GM18508 (cell line): ENCODE data around the gene EDNRA.

Experiments
- ATAC-seq: cut with Tn5 transposase; IDR thresholded peaks from one replicate; pipeline ENCODE4 v1.9.1; 2021; ENCODE audit warnings: moderate number of reproducible peaks; ENCODE audit not compliant: insufficient read depth, unreplicated experiment

Gene EDNRA

GRCh38 chr4:147583876-147584275 is 103.0 kb downstream of the EDNRA start:
- no peak for ATAC-seq

GRCh38 chr4:147586032-147586431 is 105.1 kb downstream of the EDNRA start:
- no peak for ATAC-seq

GRCh38 chr4:147586637-147587036 is 105.7 kb downstream of the EDNRA start:
- ATAC-seq = peak; percentile 60

- ATAC-seq = no peak
These were observed 106.1 kb downstream of the EDNRA start for GRCh38 chr4:147587041-147587440.

DNA sequence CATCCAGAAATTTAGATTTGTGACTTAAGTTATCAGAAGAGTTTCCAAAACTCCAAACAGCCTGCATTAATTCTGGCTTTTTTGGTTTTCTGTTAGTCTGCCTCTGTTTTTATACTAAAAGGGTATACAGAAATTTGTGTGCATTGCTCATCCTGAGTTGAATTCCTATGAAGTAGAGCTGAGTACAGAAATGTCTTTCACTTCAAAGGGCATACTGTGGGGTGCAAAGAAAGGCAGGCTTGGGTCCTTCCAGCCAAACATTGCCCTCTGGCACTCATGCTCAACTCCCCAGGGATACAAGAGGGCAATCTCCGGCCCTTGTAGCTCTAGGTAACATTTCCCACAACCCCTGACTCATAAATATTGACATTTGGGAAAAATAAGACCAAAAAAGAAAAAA is 108.7 kb downstream of the EDNRA start:
- no peak for ATAC-seq

DNA sequence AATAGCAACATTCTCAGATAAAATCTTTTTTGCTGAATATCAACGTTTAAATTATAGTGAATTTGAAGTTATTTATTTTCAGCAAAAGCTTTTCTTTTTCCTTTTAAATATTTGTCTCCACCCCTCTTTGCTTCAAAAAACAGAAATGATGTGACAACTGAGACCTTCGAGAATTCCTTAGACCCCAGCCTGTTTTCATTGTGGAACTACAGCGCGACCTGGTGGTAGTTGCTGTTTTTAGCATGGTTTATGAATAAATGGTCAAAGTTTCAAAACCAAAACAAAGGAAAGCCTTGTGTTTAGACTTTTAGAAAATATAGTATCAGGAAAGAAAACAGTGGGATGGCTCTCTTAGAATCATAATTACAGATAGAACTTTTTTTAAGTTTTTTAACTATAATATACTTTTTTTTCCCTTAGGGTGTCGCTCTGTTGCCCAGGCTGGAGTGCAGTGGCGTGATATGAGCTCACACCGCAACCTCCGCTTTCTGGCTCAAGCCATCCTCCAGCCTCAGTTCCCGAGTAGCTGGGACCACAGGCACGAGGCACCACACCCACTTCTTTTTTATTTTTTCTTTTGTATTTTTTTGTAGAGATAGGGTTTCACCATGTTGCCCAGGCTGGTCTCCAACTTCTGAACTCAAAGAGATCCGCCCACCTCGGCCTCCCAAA is 109.5 kb downstream of the EDNRA start:
- ATAC-seq = no peak

DNA sequence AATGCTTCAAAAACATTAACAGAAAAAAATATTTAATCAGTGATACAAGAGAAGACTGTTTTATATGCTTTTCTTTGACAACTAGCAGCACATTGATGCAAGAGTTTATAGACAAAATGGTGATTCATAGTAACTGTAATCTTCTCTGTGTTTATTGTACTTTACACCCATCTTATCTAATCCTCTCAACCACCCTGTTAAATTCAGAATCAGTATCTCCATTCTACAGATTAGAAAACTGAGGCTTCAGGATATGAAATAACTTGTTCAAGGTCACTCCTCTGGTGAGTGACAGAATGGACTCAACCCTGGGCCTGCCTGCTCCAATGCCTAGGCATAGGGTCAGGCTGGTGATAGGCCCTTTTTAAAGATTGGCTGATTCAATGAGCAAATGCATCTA is 110.2 kb downstream of the EDNRA start:
- no peak for ATAC-seq

GRCh38 chr4:147594107-147594506 is 113.2 kb downstream of the EDNRA start:
- no peak for ATAC-seq
